WI38 (cell line): Measurements from ENCODE around the gene ZMYM4.
"Not testable (repeated sequence)": the region's sequence is repeated elsewhere in the genome, so short reads cannot be mapped to it uniquely, and the experiment has no call there.

ENCODE experiments used
- H3K4me3 ChIP-seq: 2 replicates; pipeline ENCODE4 v1.5.1; 2011; ENCODE audit warnings: low read depth, mild to moderate bottlenecking, control low read depth, low read length
- TF ChIP-seq, protein P1 (sequence below): IDR thresholded peaks from 2 replicates; pipeline ENCODE4 v1.5.1; 2012; ENCODE audit warnings: low read depth, mild to moderate bottlenecking, control low read depth, low read length

ZMYM4 gene

DNA sequence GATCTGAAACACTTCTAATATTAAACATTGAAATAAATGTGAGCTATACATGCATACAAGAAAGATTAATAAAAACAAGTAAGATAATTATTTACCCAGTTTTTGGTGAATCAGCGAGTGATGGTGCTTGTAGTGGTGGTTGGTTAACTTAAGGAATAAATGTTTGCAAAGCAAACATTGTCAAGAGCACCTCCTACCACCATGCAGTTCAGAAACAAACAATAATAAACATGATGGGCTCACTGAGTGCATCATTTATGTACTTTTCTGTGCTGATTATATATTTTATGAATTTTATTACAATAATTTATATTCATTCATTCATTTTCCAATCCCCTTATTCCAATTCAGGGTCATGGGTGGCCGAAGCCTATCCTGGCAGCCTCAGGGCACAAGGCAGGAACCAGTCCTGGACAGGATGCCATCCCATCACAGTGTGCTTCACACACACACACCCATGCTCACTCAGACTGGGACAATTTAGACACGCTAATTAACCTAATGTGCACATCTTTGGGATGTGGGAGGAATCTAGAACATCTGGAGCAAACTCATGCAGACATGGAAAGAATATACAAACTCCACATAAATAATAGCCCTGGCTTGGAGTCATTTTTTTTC, 57.8 kb downstream of the ZMYM4 start:
- TF ChIP-seq, protein P1, sequence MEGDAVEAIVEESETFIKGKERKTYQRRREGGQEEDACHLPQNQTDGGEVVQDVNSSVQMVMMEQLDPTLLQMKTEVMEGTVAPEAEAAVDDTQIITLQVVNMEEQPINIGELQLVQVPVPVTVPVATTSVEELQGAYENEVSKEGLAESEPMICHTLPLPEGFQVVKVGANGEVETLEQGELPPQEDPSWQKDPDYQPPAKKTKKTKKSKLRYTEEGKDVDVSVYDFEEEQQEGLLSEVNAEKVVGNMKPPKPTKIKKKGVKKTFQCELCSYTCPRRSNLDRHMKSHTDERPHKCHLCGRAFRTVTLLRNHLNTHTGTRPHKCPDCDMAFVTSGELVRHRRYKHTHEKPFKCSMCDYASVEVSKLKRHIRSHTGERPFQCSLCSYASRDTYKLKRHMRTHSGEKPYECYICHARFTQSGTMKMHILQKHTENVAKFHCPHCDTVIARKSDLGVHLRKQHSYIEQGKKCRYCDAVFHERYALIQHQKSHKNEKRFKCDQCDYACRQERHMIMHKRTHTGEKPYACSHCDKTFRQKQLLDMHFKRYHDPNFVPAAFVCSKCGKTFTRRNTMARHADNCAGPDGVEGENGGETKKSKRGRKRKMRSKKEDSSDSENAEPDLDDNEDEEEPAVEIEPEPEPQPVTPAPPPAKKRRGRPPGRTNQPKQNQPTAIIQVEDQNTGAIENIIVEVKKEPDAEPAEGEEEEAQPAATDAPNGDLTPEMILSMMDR = no peak
- no peak overlapping the region for H3K4me3 ChIP-seq

DNA sequence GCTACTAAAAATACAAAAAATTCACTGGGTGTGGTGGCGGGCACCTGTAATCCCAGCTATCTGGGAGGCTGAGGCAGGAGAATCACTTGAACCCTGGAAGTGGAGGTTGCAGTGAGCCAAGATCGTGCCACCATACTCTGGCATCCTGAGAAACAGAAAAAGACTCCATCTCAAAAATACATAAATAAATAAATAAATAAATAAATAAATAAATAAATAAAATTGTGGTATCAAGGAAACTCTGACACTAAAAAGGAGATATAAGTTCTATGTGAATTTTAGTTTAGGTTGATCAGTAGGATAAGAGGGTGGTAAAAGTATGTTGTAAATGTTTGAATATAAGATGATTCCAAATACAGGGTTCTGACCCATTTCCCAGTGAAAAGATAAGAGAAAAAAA, 63.1 kb downstream of the ZMYM4 start:
- H3K4me3 ChIP-seq = not testable (repeated sequence)

DNA sequence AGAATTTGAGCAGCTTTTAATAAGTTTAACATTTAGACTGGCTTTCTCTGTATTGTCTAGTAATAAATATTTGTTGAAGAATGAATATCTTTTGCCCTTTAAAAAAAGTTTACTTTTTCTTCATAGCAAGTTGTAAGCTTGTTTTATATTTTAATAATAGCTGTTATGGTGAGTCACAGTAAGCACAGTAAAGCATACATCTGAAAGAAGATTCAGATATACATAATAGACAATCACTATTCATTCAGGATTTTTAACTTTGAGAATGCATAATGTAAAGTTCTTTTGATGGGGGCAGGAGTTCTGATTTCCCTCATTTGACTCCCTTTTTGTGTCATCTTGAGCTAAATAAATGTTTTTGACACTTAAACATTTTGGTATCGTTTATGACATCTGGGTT, 66.0 kb downstream of the ZMYM4 start:
- no peak overlapping the region for H3K4me3 ChIP-seq
- TF ChIP-seq, protein P1 = no peak

DNA sequence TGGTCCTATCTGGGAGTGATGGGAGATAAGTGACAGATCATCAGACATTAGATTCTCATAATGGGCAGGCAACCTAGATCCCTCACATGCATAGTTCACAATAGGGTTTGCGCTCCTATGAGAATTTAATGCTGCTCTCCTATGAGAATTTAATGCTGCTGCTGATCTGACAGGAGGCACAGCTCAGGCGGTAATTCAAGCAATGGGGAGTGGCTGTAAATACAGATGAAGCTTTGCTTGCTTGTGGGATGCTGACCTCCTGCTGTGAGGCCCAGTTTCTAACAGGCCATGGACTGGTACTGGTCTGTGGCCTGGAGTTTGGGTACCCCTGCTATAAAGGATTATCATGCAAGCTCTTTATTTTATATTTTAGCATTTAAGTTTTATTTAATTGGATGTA, 72.0 kb downstream of the ZMYM4 start:
- no peak overlapping the region for H3K4me3 ChIP-seq
- TF ChIP-seq, protein P1 = no peak

DNA sequence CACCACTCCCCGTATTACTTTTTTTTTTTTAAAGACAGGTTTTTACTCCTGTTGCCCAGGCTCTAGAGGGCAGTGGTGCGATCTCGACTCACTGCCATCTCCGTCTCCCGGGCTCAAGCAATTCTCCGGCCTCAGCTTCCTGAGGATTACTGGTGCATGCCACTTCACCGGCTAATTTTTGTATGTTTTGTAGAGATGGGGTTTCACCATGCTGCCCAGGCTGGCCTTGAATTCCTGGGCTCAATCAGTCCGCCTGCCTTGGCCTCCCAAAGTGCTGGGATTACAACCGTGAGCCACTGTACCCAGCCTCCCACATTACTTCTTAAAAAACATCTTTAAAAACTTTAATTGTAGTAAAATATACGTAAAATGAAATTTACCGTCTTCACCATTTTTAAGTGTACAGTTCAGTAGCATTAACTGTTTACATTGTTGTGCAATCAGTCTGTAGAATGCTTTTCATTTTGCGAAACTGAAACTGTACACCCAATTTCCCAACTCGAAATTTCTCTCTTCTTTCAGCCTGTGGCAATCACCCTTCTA, 77.0 kb downstream of the ZMYM4 start:
- H3K4me3 ChIP-seq = no peak overlapping the region
- TF ChIP-seq, protein P1 = no peak

DNA sequence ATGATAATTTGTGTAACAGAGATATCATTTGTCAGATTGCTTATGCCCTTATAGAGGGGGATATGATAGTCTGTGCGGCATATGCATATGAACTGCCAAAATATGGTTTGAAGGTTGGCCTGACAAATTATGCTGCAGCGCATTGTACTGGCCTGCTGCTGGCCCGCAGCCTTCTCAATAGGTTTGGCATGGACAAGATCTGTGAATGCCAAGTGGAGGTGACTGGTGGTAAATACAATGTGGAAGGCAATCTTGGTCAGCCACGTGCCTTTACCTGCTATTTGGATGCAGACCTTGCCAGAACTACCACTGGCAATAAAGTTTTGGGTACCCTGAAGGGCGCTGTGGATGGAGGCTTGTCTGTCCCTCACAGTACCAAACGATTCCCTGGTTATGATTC, 82.4 kb downstream of the ZMYM4 start:
- TF ChIP-seq, protein P1 = no peak
- H3K4me3 ChIP-seq = no peak overlapping the region

DNA sequence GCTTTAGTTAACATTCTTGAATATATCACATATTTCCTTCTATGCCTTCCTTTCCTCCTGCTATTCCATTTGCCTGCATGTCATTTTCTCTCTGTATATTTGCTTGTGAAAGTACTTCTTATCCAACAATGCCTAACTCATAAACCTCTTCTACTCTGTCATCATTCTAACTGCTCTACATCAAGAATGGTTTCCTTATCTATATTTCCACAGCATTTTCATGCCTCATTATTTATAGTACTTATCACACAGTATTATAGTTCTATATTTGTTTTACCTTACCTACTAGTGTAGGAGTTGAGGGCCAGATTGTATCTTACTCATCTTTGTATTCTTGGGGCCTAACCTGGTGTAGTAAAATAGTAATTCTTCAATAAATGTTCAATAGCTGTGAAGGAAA, 91.5 kb downstream of the ZMYM4 start:
- no peak overlapping the region for H3K4me3 ChIP-seq
- TF ChIP-seq, protein P1 = no peak

DNA sequence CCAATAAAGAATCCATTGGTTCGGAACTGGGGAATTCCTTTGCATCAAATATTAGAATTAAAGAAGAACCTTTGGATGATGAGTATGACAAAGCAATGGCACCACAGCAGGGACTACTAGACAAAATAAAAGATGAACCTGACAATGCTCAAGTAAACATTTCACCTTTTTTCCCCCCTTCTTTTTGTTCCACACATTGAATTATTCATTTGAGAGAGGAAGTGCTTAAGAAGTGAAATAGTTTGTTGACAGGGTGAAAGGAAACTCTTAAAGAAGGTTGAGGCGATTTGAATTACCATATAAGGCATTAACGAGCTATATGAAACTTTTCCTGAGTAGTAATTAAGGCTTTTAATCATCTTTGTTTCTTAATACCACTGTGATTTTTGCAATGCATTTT, 93.1 kb downstream of the ZMYM4 start:
- no peak overlapping the region for H3K4me3 ChIP-seq
- TF ChIP-seq, protein P1 = no peak
